HG02678 (cell line): ENCODE results near the gene MYO5A.

ENCODE experiments used
- ATAC-seq: cut with Tn5 transposase; IDR thresholded peaks from one replicate; pipeline ENCODE4 v1.9.1; 2021; ENCODE audit warnings: mild to moderate bottlenecking, moderate library complexity; ENCODE audit not compliant: unreplicated experiment

Gene MYO5A

DNA sequence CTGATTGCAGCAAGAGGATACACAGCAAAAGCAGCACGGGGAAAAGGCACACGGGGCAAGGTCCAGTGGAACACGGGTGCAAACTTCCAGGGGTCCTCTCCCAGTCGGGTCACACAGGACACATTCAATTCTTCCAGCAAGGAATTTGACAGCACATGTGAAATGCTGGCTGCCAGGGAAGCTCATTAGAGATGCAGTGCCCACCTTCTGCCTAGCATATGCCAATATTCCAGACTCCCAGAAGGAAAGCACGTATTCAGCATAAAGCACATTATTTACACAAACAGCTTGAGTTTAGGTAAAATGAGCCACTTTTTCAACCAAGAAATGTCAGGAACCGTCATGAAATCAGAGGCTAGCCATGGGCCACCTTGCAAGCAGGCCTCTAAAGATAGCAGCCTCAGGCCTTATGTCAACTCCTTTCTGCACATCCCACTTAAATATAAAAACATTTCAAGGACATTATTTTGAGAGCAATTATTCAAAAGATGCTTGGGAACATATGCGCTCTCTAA, 252.4 kb downstream of the MYO5A start:
- ATAC-seq: no peak

DNA sequence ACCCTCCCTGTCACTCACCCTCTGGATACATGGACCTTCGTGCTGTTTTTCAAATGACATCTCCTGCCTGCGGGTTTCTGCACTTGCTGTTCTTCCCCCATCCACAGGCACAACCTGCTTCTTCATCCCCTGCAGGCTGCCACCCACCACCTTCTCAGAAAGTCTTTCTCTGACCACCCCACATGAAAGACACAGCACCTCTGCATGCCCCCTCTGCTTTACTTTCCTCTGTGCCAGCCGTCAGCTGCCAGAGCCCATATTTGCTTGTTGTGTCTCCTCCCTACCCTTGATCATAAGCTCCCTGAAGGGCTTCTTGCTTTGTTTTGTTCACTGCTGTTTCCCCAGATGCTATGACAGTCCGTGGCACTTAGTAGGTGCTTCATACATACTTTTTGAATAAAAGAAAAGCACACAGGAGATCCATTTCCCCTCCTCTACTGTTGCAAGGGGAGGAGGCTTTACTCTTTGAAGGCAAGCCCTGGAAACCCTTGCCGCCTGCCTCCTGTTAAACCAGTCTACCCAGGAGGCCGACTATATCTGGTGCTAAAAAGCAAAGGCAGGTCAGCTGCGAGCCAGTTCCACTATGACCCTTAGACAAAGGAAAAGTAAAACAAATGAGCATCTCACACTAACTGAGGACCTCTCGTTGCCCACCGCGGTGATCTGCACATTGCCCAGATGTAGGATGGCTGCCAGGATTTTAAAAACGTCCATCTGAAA, 265.0 kb downstream of the MYO5A start:
- ATAC-seq: no peak

DNA sequence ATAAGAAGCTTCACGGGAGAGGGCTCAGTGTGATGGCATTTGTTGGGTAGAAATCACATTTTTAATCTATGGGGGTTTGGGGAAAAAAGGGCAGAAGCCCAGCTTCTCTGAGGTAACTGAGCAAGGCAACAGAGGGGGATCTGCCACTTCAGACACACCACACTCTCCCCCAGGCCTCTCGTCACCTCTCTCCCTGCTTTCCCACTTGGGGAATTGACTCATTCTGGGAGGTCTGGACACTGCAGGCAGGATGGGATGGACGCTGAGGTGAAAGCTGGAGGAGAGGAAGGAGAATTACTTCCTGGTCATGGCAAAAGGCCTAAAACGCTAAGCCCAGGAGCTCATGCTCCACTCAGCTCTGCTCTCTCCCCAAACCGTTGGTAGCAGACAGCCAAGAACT, 266.3 kb downstream of the MYO5A start:
- ATAC-seq: no peak

DNA sequence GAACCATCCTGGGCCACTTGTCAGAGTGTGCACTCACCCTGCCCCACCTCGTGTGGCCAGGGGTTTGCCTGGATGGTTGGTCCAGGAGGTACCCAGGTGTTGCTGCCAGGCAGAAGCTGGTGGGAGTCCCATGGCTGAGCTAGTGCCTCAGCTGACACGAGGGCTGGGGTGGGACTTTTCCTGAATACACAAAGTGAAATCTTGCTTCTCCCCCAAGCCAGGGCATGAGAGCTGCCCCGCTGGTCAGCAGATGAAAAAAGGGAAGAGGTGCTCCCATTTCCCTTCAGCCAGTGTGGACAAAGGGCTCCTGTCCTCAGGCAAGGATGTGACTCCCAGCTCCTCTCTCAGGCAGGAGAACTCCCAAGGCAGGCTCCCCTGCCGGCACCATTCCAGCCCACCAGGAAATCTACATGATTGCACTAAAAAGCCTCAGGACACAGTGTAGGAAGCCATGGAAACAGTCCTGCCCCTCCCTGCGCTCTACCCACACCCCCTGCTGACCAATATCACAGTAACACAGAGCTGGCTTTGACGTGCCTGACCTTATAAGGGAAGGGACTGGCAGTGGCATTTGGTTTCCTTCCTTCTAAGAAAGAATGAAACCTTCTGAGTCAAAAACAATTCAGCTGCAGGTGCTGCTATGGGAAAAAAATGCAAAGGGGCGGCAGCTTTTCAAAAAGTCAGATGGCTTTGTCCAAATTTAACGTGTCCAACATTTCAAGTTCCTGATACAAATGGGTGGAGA, 267.0 kb downstream of the MYO5A start:
- peak; percentile 99 for ATAC-seq

DNA sequence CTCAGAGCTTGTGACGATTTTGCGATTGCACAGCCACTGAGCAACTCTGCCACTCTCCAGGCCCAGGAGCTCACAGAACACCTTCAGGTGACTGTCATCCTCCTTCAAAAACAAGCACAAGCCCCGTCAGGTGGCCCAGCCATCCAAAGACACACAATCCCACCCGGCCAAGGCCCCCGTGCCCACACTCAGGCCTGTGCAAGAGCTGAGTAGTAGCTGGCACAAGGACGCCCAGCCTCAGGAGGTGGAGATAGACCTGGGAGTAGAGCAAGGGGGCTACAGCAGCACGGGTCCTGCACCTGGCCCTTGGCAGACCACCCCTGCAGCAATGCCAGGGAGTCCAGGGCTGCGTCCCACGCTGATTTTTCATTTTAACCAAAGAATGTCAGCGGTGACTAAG, 267.7 kb downstream of the MYO5A start:
- ATAC-seq: no peak

DNA sequence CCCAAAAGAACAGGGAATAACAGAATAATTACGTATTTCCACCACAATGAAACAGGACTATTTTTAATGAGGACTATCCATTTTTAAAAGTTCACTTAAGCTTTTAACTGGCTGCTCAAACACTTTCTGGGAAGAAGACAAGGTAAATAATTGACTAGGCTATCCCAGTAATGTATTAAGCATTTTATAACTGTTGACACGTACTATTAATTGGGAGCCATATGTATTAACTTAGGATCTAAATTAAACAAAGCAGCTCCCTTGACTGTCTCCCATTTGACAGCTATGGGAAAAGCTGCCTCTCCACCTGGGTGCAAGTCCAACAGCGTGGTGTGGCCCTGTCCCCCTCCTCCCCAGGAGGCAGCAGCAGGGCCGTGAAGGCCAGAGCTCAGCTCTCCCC, 269.2 kb downstream of the MYO5A start:
- no peak for ATAC-seq

DNA sequence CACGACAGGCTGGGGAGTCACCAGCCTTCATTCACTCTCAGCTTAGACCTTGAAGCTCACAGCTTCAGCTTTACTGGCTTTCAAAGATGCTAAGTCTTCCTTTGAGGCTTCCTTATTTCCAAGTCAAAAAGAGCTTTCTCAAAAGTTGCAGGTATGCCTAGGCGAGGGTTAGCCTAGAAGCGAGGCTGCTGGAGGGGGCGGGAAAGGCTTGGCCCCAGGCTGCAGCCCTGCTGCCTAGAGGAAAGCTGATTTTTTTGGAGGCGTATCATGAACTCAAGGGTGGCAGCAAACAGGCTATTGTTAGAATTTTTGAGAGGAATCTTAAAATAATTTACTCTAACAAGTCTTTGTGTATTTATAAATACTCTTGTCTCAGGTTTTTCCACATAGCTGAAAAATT, 270.2 kb downstream of the MYO5A start:
- no peak for ATAC-seq

DNA sequence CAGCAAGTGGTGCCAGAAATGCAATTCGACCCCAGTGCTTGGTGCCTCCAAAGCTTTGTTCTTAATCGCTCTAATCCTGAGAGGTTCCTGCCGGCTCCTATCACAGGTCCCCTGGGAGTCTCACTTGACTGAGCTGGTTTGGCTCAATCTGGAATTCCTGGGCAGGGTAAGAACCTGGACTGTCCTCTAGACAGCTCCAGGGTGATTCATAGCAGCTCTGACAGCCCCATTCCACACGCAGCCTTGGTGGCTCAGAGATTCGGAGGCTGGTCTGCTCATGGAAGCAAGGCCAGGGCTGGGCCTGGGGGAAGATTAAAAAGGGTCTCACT, 271.0 kb downstream of the MYO5A start:
- ATAC-seq: no peak
